ENCODE results near the gene RILPL2. TPM values are rescaled to one million over a fixed set of nuclear protein-coding genes. Genes with fewer than 3 reads are reported as not detected.

The RILPL2 gene
- total and polyA plus RNA-seq, 2 experiments from 2014 or later = 1.4 to 2.0 TPM

DNA sequence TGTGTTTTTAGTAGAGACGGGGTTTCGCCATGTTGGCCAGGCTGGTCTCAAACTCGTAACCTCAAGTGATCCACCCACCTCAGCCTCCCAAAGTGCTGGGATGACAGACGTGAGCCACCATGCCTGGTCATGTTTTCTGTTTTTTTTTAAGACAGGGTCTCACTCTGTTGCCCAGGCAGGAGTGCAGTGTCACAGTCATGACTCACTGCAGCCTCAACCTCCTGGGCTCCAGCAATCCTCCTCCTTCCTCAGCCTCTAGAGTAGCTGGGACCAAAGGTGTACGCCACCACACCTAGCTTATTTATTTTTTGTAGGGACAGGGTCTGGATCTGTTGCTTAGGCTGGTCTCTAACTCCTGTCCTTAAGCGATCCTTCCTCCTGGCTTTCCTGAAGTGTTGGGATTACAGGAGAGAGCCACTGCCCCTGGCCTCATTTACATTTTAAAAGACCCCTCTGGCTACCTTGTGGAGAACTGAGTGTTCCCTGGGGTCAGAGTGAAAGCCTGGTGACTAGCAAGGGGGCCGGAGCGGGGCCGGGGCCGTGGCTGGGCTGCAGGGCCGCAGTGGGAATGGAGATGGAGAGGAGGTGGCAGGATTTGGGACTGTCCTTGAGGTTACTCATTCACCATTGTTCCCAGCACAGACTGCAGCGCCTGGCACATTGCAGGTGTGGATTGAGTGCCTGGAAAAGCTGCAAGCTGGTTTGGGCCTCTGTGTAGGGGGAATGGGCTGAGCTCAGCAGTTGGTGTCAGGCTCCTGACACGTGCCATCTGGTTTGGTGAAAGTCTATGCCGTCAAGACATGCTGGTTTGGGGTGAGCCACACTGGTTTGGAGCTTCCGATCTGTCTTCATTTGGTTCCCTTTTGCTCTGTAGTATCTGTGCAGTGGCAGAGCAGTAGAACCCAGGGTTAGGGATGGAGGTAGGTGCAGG lies 34.5 kb downstream of the RILPL2 start:
- TF ChIP-seq NANOG (IDR thresholded peaks at IDR 0.05; ENCODE audit: borderline replicate concordance) (0 out of 2 replicates have a peak, but pooled peaks have one; percentile 4), JUNB (IDR thresholded peaks at IDR 0.05; ENCODE audit: unreplicated experiment) (no peak), ZNF331 (CRISPR knock-in tag; IDR thresholded peaks at IDR 0.05; ENCODE audit: low read depth) (no peak), ZNF114 (CRISPR knock-in tag; IDR thresholded peaks at IDR 0.05) (no peak), CREB1 (CRISPR knock-in tag; IDR thresholded peaks at IDR 0.05; ENCODE audit: low read depth) (no peak), POLR2AphosphoS5 (IDR thresholded peaks at IDR 0.05; ENCODE audit: low read depth) (peak; percentile 39; the same call in 1 of the 2 replicates), EZH2phosphoT487 (IDR thresholded peaks at IDR 0.05; ENCODE audit: unreplicated experiment) (no peak)
- TF ChIP-seq, protein P1, sequence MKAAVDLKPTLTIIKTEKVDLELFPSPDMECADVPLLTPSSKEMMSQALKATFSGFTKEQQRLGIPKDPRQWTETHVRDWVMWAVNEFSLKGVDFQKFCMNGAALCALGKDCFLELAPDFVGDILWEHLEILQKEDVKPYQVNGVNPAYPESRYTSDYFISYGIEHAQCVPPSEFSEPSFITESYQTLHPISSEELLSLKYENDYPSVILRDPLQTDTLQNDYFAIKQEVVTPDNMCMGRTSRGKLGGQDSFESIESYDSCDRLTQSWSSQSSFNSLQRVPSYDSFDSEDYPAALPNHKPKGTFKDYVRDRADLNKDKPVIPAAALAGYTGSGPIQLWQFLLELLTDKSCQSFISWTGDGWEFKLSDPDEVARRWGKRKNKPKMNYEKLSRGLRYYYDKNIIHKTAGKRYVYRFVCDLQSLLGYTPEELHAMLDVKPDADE (IDR thresholded peaks at IDR 0.05) = no peak

DNA sequence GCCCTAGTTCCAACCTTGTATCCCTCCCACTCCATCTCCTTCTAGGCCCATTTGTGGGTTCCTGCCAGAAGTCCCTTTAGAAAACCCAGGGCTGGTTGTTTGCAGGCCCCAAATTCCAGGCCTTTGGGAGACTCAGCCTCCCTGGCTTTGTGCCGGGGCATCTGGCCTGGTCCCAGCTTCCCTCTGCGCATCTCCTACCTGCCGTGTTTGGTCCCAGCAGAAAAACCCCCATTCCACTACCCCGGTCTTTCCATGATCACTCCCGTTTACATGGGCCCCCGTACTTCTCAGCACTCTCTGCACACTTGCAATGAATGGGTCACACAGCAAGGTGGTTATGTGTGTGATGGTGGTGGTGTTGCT lies 37.2 kb downstream of the RILPL2 start:
- H3F3A ChIP-seq (replicated peaks; ENCODE audit: low read depth) = no peaks in the 10 kb centered on the region
- Mint-ChIP-seq H3K9me3 (no peaks in the 10 kb centered on the region; the same call in 2 of the 3 replicates), H3K27me3 (ENCODE audit: insufficient read depth, low read depth, poor library complexity) (peaks cover 49% of the 10 kb centered on the region), H3K4me3 (no peak overlapping the region), H3K36me3 (ENCODE audit: low read depth) (peaks cover 66% of the 10 kb centered on the region), H3K4me1 (peaks cover 6% of the 10 kb centered on the region), H3K27ac (no peak overlapping the region)
- H3K36me3 ChIP-seq (ENCODE audit: insufficient read depth) = peaks cover 18% of the 10 kb centered on the region
- H3K4me2 ChIP-seq = no peak overlapping the region
- no peak overlapping the region for H2AFZ ChIP-seq
- peaks cover 57% of the 10 kb centered on the region for H4K20me1 ChIP-seq (replicated peaks; ENCODE audit: insufficient read depth)
- H3K27me3 ChIP-seq (ENCODE audit: insufficient read depth) = peaks cover 12% of the 10 kb centered on the region; the same call in 1 of the 2 replicates
- H3K79me2 ChIP-seq (replicated peaks; ENCODE audit: insufficient read depth) = no peaks in the 10 kb centered on the region
- ATAC-seq = no peak
- no peak for DNase-seq (ENCODE audit: low spot score)
- no peaks in the 10 kb centered on the region for H3K9me2 ChIP-seq (ENCODE audit: insufficient read depth)
- TF ChIP-seq ZNF331 (CRISPR knock-in tag; IDR thresholded peaks at IDR 0.05; ENCODE audit: low read depth) (no peak), CREB1 (CRISPR knock-in tag; IDR thresholded peaks at IDR 0.05; ENCODE audit: low read depth) (no peak), STAT1 (IDR thresholded peaks at IDR 0.05; ENCODE audit: unreplicated experiment) (no peak), EZH2phosphoT487 (IDR thresholded peaks at IDR 0.05; ENCODE audit: unreplicated experiment) (no peak), ZNF114 (CRISPR knock-in tag; IDR thresholded peaks at IDR 0.05) (no peak), POLR2AphosphoS5 (IDR thresholded peaks at IDR 0.05; ENCODE audit: low read depth) (no peak)
- TF ChIP-seq, protein P2, sequence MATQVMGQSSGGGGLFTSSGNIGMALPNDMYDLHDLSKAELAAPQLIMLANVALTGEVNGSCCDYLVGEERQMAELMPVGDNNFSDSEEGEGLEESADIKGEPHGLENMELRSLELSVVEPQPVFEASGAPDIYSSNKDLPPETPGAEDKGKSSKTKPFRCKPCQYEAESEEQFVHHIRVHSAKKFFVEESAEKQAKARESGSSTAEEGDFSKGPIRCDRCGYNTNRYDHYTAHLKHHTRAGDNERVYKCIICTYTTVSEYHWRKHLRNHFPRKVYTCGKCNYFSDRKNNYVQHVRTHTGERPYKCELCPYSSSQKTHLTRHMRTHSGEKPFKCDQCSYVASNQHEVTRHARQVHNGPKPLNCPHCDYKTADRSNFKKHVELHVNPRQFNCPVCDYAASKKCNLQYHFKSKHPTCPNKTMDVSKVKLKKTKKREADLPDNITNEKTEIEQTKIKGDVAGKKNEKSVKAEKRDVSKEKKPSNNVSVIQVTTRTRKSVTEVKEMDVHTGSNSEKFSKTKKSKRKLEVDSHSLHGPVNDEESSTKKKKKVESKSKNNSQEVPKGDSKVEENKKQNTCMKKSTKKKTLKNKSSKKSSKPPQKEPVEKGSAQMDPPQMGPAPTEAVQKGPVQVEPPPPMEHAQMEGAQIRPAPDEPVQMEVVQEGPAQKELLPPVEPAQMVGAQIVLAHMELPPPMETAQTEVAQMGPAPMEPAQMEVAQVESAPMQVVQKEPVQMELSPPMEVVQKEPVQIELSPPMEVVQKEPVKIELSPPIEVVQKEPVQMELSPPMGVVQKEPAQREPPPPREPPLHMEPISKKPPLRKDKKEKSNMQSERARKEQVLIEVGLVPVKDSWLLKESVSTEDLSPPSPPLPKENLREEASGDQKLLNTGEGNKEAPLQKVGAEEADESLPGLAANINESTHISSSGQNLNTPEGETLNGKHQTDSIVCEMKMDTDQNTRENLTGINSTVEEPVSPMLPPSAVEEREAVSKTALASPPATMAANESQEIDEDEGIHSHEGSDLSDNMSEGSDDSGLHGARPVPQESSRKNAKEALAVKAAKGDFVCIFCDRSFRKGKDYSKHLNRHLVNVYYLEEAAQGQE (IDR thresholded peaks at IDR 0.05; ENCODE audit: unreplicated experiment) = no peak
- TF ChIP-seq, protein P3, sequence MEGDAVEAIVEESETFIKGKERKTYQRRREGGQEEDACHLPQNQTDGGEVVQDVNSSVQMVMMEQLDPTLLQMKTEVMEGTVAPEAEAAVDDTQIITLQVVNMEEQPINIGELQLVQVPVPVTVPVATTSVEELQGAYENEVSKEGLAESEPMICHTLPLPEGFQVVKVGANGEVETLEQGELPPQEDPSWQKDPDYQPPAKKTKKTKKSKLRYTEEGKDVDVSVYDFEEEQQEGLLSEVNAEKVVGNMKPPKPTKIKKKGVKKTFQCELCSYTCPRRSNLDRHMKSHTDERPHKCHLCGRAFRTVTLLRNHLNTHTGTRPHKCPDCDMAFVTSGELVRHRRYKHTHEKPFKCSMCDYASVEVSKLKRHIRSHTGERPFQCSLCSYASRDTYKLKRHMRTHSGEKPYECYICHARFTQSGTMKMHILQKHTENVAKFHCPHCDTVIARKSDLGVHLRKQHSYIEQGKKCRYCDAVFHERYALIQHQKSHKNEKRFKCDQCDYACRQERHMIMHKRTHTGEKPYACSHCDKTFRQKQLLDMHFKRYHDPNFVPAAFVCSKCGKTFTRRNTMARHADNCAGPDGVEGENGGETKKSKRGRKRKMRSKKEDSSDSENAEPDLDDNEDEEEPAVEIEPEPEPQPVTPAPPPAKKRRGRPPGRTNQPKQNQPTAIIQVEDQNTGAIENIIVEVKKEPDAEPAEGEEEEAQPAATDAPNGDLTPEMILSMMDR (conservative IDR thresholded peaks at IDR 0.05; ENCODE audit: low read depth in 2 of 2) = no peak
- TF ChIP-seq, protein P1 (IDR thresholded peaks at IDR 0.05) = no peak
- no peak overlapping the region for H3K27ac ChIP-seq (ENCODE audit: low read depth)
- H3K4me3 ChIP-seq = no peak overlapping the region
- H3K4me1 ChIP-seq (ENCODE audit: insufficient read depth) = no peaks in the 10 kb centered on the region

More for the DNA sequence above, 34.5 kb downstream of the RILPL2 start:
- Mint-ChIP-seq H3K27me3 (ENCODE audit: insufficient read depth, low read depth, poor library complexity) (peaks cover 51% of the 10 kb centered on the region), H3K4me3 (no peak overlapping the region; the same call in 2 of the 3 replicates), H3K4me1 (peaks cover 6% of the 10 kb centered on the region), H3K9me3 (no peaks in the 10 kb centered on the region; the same call in 2 of the 3 replicates), H3K27ac (no peak overlapping the region), H3K36me3 (ENCODE audit: low read depth) (peaks cover 62% of the 10 kb centered on the region)
- Histone ChIP-seq H3K27ac (ENCODE audit: low read depth) (no peak overlapping the region), H3K79me2 (replicated peaks; ENCODE audit: insufficient read depth) (no peaks in the 10 kb centered on the region), H3K4me1 (ENCODE audit: insufficient read depth) (no peaks in the 10 kb centered on the region), H3K9me2 (ENCODE audit: insufficient read depth) (no peaks in the 10 kb centered on the region), H2AFZ (no peak overlapping the region), H3F3A (replicated peaks; ENCODE audit: low read depth) (no peaks in the 10 kb centered on the region), H4K20me1 (replicated peaks; ENCODE audit: insufficient read depth) (peaks cover 49% of the 10 kb centered on the region), H3K36me3 (ENCODE audit: insufficient read depth) (peaks cover 17% of the 10 kb centered on the region), H3K27me3 (ENCODE audit: insufficient read depth) (peaks cover 12% of the 10 kb centered on the region; the same call in 1 of the 2 replicates), H3K4me3 (no peak overlapping the region), H3K4me2 (no peak overlapping the region)
- ATAC-seq (peak; percentile 100), DNase-seq (ENCODE audit: low spot score) (peak; percentile 76)

Measured in GM23338 (cell line).